ENCODE measurements around the gene CDC37L1.

The CDC37L1 gene

DNA sequence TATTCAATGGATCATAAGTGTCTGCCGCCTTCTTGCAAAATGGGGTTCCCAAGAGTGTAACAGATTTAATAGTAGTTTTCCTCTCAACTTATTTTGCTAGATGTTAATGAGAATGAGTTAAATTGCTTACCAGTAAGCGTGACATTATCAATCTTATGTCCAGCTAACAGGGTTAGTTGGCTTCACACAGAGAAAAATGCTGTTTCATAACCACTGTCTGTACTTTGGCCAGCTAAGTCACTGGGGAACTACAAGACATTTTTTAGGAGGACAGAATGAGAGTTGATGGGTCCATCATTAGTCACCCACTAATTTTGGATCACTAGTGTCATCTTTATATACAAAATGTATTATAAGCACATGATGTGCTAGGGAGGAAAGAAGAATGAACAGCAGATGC is 1.4 kb downstream of the CDC37L1 start:
- no peak for DNase-seq
- no peaks in the 10 kb centered on the region for H3K9me3 Mint-ChIP-seq
- H3K27me3 Mint-ChIP-seq: no peaks in the 10 kb centered on the region
- no peak overlapping the region for H3K27ac Mint-ChIP-seq
- H3K4me1 Mint-ChIP-seq (ENCODE audit: low read depth): peaks cover 20% of the 10 kb centered on the region
- no peak overlapping the region for H3K4me3 Mint-ChIP-seq
- H3K36me3 Mint-ChIP-seq (ENCODE audit: low read depth): peaks cover 20% of the 10 kb centered on the region

DNA sequence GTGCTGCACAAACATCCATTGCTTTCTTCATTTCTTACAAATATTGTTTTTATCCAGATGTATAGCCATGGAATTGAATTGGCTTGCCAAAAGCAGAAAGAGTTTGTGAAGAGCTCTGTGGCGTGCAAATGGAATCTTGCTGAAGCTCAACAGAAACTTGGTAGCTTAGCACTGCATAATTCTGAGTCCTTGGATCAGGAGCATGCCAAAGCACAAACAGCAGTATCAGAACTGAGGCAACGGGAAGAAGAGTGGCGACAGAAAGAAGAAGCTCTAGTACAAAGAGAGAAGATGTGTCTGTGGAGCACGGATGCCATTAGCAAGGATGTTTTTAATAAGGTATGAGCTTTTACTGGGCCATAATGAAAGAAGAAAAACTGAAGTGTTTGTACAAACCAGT is 5.5 kb downstream of the CDC37L1 start:
- no peak for DNase-seq
- no peak overlapping the region for H3K27ac Mint-ChIP-seq
- H3K27me3 Mint-ChIP-seq: no peaks in the 10 kb centered on the region
- no peak overlapping the region for H3K4me3 Mint-ChIP-seq
- H3K4me1 Mint-ChIP-seq (ENCODE audit: low read depth): peaks cover 40% of the 10 kb centered on the region
- no peaks in the 10 kb centered on the region for H3K9me3 Mint-ChIP-seq
- H3K36me3 Mint-ChIP-seq (ENCODE audit: low read depth): peaks cover 38% of the 10 kb centered on the region

DNA sequence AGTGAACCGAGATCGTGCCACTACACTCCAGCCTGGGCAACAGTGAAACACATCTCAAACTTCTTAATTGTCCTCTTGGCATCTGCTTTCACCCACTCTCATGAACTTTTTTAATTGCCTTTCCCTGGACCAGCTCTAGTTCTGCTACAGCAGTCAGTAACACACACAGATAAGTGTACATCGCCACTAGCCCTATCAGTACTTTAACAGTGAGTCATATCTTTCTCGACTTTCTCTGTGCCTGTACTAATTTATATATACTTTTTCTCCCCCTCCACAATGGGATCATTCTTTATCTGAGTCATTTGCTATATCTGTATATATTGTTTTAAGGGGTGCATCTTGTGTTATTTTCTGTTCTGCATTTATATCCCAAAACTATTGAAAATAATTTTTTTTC is 6.7 kb downstream of the CDC37L1 start:
- H3K4me3 Mint-ChIP-seq: no peak overlapping the region
- H3K27ac Mint-ChIP-seq: no peak overlapping the region
- no peaks in the 10 kb centered on the region for H3K9me3 Mint-ChIP-seq
- DNase-seq: no peak
- no peaks in the 10 kb centered on the region for H3K27me3 Mint-ChIP-seq
- peaks cover 51% of the 10 kb centered on the region for H3K36me3 Mint-ChIP-seq (ENCODE audit: low read depth)
- H3K4me1 Mint-ChIP-seq (ENCODE audit: low read depth): peaks cover 53% of the 10 kb centered on the region

DNA sequence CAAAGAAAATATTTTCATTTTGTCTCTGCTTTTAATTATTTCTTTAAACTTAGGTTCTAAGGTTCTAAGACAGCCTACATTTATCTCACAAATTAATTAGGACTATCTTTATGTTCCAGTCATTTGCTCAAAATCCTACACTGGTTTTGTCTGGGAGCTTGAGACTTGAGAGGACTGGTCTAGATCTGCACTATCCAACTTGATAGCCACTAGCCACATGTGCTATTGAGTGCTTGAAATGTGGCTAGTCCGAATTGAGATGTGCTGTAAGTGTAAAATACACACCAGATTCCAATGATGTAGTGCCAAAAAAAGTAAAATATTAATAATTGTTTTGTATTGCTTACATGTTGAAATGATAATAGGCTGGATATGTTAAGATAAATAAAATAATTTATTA is 7.2 kb downstream of the CDC37L1 start:
- Mint-ChIP-seq H3K27me3 (no peaks in the 10 kb centered on the region), H3K4me3 (no peak overlapping the region), H3K9me3 (no peaks in the 10 kb centered on the region), H3K4me1 (ENCODE audit: low read depth) (peaks cover 58% of the 10 kb centered on the region), H3K36me3 (ENCODE audit: low read depth) (peaks cover 55% of the 10 kb centered on the region), H3K27ac (no peak overlapping the region)
- no peak for DNase-seq

DNA sequence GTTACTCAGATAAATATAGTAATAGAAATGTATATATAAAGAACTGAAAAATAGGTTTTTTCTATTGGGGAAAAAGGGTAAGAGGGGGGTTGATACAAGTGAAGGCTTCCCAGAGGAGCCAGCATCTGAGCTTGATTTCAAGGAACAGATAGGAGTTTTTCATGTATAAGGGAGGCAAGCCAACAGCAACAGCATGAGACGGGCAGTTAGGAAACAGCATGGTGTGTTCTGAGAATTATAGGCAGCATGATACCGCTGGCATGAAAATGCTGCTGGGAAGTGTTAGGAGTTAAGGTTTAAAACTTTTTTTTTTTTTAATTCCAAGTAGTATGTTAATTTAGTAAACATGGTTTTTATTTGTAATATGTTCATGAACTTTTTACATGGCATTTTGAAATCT is 9.7 kb downstream of the CDC37L1 start:
- no peak overlapping the region for H3K27ac Mint-ChIP-seq
- no peak for DNase-seq
- peaks cover 60% of the 10 kb centered on the region for H3K4me1 Mint-ChIP-seq (ENCODE audit: low read depth)

DNA sequence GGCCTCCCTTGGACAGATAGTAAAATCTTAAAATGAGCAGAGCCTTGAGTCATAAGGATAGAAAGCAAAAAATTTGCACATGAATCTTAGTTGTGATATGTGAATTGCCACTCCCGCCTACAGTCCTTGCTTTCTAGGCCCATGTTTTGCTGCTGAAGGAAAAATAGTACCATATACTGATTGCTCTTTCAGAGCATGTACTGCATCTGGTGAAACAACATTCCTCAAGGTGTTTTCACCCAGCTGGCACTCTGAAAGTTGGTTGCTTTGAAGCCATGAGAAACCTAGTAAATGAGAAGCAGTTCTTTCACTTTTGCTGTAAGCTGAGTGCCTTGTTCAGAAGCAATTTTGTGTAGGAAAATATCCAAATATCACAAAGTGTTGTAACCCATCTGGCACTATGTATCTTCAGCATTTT is 10.3 kb downstream of the CDC37L1 start:
- H3K27ac Mint-ChIP-seq: peak overlapping the region; percentile 86
- H3K27me3 Mint-ChIP-seq: no peaks in the 10 kb centered on the region
- no peak for DNase-seq
- peaks cover 59% of the 10 kb centered on the region for H3K4me1 Mint-ChIP-seq (ENCODE audit: low read depth)
- no peaks in the 10 kb centered on the region for H3K9me3 Mint-ChIP-seq
- H3K36me3 Mint-ChIP-seq (ENCODE audit: low read depth): peaks cover 63% of the 10 kb centered on the region
- H3K4me3 Mint-ChIP-seq: no peak overlapping the region

More for the DNA sequence above, 9.7 kb downstream of the CDC37L1 start:
- no peak overlapping the region for H3K4me3 Mint-ChIP-seq
- peaks cover 60% of the 10 kb centered on the region for H3K36me3 Mint-ChIP-seq (ENCODE audit: low read depth)
- H3K27me3 Mint-ChIP-seq: no peaks in the 10 kb centered on the region
- H3K9me3 Mint-ChIP-seq: no peaks in the 10 kb centered on the region

DNA sequence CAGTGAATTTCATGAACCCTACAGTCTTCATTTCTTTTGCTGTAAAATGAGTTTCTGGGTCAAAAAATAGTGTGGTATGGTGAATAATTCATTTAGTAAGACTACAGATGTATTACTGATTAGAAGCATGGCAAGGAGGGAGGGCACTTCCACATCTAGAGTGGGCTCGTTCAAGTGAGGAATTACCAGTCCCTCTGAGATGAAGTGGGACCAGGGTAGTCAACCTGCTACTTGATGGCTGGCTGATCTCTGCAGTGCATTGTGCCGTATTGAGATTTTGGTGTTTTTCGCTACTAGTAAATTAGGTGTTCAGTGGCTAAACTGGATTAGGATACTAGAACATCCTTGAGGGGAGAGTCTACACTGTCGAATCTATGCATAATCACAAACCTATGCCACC is 10.8 kb downstream of the CDC37L1 start:
- Mint-ChIP-seq H3K27ac (peak overlapping the region; percentile 86), H3K9me3 (no peaks in the 10 kb centered on the region), H3K36me3 (ENCODE audit: low read depth) (peaks cover 63% of the 10 kb centered on the region), H3K4me3 (no peak overlapping the region), H3K4me1 (ENCODE audit: low read depth) (peaks cover 54% of the 10 kb centered on the region), H3K27me3 (no peaks in the 10 kb centered on the region)
- no peak for DNase-seq

DNA sequence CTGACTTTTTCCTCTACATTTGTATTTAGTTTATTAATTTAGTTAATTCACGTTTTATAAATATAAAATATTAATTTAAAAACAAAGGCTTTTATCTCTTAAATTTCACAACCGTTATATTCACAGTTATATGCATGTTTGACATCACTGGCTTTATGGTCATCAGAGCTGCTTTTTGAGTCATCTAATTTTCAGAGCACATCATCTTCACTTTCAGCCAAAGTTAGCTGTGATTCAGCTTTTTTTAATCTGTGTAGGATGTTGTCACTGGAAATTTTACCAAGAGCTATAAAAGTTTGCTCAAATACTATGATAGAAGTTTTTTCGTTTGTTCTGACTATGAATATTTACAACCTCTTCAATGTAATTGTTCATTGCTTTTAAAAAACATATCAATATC is 12.4 kb downstream of the CDC37L1 start:
- Mint-ChIP-seq H3K36me3 (ENCODE audit: low read depth) (peaks cover 61% of the 10 kb centered on the region), H3K4me1 (ENCODE audit: low read depth) (peaks cover 49% of the 10 kb centered on the region)

DNA sequence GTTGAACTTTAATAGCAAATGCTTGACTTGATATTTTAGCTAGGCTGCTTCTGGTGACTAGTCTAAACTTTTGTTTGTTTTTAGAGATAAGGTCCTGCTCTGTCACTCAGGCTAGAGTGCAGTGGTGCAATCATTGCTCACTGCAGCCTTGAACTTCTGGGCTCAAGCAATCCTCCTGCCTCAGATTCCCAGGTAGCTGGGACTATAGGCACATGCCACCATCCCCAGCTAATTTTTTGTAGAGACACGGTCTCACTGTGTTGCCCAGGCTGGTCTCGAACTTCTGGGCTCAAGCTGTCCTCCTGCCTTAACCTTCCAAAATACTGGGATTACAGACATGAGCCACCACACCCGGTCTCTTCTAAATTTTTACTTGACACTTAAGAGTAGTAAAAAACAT is 20.7 kb downstream of the CDC37L1 start:
- H3K4me1 Mint-ChIP-seq (ENCODE audit: low read depth): peaks cover 32% of the 10 kb centered on the region
- H3K27ac Mint-ChIP-seq: no peak overlapping the region
- H3K4me3 Mint-ChIP-seq: no peak overlapping the region
- no peaks in the 10 kb centered on the region for H3K9me3 Mint-ChIP-seq
- no peak for DNase-seq
- H3K36me3 Mint-ChIP-seq (ENCODE audit: low read depth): peaks cover 82% of the 10 kb centered on the region
- no peaks in the 10 kb centered on the region for H3K27me3 Mint-ChIP-seq

More for the DNA sequence above, 12.4 kb downstream of the CDC37L1 start:
- H3K9me3 Mint-ChIP-seq: no peaks in the 10 kb centered on the region
- DNase-seq: no peak
- H3K27ac Mint-ChIP-seq: no peak overlapping the region
- H3K27me3 Mint-ChIP-seq: no peaks in the 10 kb centered on the region
- no peak overlapping the region for H3K4me3 Mint-ChIP-seq

DNA sequence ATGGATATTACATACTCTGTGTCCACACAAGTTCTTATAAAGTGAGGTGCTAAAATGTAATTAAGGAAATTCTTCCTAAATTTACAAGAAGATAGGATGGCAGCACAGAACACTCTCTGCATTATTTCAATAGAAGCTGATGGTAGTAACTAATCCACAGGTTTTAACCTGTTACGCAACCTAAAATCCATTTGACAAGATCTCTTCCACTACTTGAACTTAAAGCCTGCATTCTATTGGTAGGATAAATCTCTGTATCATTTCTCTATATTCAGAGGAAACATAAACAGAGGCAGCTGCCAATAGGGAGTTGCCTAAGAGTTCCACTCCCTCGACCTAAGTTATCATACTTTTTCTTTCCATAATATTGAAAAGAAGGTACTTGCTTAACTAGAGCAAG is 21.6 kb downstream of the CDC37L1 start:
- peaks cover 83% of the 10 kb centered on the region for H3K36me3 Mint-ChIP-seq (ENCODE audit: low read depth)
- DNase-seq: no peak
- no peak overlapping the region for H3K4me3 Mint-ChIP-seq
- peaks cover 31% of the 10 kb centered on the region for H3K4me1 Mint-ChIP-seq (ENCODE audit: low read depth)
- H3K27ac Mint-ChIP-seq: no peak overlapping the region
- H3K9me3 Mint-ChIP-seq: no peaks in the 10 kb centered on the region
- H3K27me3 Mint-ChIP-seq: no peaks in the 10 kb centered on the region

DNA sequence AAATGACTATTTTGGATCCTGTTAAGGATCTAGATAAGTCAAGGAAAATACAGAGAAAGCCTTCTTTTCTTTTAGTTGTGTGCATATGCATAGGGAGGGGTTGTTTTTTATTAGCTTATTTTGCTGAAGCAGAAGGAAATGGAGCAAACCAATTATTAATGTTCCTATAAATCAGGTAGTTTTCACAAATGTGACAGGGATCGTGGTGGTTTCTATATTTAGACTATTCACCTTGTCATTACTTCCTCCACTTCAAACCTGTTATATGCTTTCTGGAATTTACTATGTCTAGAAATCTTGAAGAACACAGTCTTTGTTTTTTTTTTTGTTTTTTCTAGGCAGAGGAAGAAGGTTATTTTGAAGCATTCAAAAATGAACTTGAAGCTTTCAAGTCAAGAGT is 22.2 kb downstream of the CDC37L1 start:
- no peak overlapping the region for H3K4me3 Mint-ChIP-seq
- peaks cover 83% of the 10 kb centered on the region for H3K36me3 Mint-ChIP-seq (ENCODE audit: low read depth)
- no peaks in the 10 kb centered on the region for H3K27me3 Mint-ChIP-seq
- peaks cover 25% of the 10 kb centered on the region for H3K4me1 Mint-ChIP-seq (ENCODE audit: low read depth)
- no peaks in the 10 kb centered on the region for H3K9me3 Mint-ChIP-seq
- no peak for DNase-seq
- H3K27ac Mint-ChIP-seq: no peak overlapping the region

DNA sequence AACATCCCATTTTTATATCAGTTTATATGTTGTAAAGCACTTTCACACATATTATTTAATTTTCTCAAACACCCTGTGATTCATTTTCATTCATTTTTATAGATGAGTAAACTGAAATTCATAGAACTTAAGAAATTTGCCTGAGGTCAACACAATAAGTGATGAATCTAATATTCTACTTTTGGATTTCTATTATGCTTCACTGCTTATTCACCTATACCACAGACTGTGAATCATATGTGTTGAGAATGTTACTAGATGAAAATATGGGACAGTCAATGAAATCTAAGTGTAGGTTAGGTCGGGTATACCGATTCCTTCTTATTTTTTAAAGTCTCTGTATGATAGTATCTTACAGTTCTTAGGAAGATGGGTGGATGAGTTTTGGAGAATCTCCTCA is 24.8 kb downstream of the CDC37L1 start:
- no peaks in the 10 kb centered on the region for H3K27me3 Mint-ChIP-seq
- peaks cover 31% of the 10 kb centered on the region for H3K4me1 Mint-ChIP-seq (ENCODE audit: low read depth)
- peaks cover 85% of the 10 kb centered on the region for H3K36me3 Mint-ChIP-seq (ENCODE audit: low read depth)
- no peak overlapping the region for H3K4me3 Mint-ChIP-seq
- no peak for DNase-seq
- H3K27ac Mint-ChIP-seq: peak overlapping the region; percentile 2
- no peaks in the 10 kb centered on the region for H3K9me3 Mint-ChIP-seq

DNA sequence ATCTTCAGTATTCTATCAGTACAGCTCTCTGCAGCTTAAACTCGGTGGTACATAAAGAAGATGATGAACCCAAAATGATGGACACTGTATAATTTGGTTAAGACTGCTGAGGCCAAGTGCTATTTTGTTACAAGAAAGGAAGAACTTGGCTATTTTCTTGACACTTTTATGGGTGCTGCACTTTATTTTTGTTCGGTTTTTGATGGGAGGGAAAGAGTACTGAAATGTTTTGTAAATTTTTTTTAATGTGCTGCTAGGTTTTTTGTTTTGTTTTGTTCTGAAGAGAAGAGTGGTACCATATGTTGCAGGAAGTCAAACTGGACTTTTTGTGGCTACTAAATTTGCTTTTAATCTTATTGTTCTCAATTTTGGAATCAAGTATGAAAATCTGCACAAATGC is 26.7 kb downstream of the CDC37L1 start:
- Mint-ChIP-seq H3K36me3 (ENCODE audit: low read depth) (peaks cover 85% of the 10 kb centered on the region), H3K4me1 (ENCODE audit: low read depth) (peaks cover 30% of the 10 kb centered on the region), H3K4me3 (no peak overlapping the region), H3K27ac (peak overlapping the region; percentile 45), H3K27me3 (no peaks in the 10 kb centered on the region), H3K9me3 (no peaks in the 10 kb centered on the region)
- DNase-seq: no peak

DNA sequence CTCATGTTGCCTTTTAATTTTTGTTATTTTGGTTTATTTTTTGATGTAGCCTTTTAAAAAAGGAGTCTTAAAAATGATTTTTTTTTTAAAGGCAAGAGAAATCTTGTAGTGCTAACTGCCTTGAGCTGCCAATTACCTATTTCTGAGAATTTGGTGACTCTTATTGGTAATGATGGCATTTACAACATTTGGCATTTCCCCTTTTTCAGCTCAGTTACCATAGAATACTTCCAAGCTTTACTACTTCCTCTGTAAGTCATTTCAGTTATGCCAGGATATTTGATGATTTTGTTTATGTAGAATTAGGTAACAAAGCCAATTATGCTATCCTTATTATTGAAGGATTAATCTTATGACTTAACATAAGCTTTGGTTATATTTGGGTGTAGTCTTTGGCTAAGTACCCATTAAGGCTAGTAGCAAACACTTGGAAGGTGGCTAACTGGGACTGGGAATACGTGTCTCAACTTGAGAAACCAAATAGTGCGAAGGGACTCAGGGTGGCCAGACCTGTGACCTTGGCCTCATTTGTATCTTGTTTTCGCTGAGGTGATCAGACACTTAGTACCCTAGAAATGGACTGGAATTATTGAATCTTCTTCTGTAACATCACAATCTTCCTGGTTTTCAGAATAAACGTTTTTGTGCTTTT is 27.7 kb downstream of the CDC37L1 start:
- Mint-ChIP-seq H3K36me3 (ENCODE audit: low read depth) (peaks cover 85% of the 10 kb centered on the region), H3K27ac (peak overlapping the region; percentile 61)

DNA sequence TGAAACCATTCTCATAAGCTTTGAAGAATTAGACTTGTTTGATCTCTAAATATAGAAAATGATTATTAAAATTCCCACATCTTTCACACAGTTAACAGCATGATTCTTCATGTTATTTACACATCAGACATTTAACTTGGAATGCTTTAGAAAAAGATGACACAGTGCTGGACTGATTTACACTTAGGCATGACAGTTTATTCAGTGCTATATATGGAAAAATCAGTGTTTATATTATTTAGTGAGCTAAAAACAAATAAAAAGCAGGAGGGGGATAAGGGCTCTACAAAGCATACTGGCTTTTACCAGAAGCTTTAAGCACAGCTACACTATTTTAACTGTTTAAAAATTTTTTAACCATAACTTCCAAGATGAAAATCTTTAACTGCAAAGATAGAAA is 30.0 kb downstream of the CDC37L1 start:
- H3K36me3 Mint-ChIP-seq (ENCODE audit: low read depth): peaks cover 86% of the 10 kb centered on the region
- no peaks in the 10 kb centered on the region for H3K27me3 Mint-ChIP-seq
- no peak overlapping the region for H3K4me3 Mint-ChIP-seq
- peaks cover 6% of the 10 kb centered on the region for H3K9me3 Mint-ChIP-seq
- no peak overlapping the region for H3K27ac Mint-ChIP-seq
- no peak for DNase-seq
- peaks cover 17% of the 10 kb centered on the region for H3K4me1 Mint-ChIP-seq (ENCODE audit: low read depth)

More for the DNA sequence above, 27.7 kb downstream of the CDC37L1 start:
- Mint-ChIP-seq H3K27me3 (no peaks in the 10 kb centered on the region), H3K4me3 (no peak overlapping the region), H3K9me3 (no peaks in the 10 kb centered on the region), H3K4me1 (ENCODE audit: low read depth) (peaks cover 24% of the 10 kb centered on the region)
- no peak for DNase-seq

DNA sequence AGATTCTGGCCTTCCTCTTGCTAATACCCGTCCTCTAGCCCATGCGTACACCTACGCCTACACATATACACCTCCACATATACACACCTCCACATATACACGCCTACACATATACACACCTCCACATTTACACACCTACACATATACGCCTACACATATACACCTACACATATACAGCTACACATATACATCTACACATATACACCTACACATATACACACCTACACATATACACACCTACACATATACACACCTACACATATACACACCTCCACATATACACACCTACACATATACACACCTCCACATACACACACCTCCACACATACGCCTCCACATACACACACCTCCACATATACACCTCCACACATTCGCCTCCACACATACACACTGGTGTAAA is 34.5 kb downstream of the CDC37L1 start:
- peak overlapping the region; percentile 79 for H3K27ac Mint-ChIP-seq
- peaks cover 89% of the 10 kb centered on the region for H3K36me3 Mint-ChIP-seq (ENCODE audit: low read depth)
- H3K4me3 Mint-ChIP-seq: no peak overlapping the region

More for the DNA sequence above, 34.5 kb downstream of the CDC37L1 start:
- H3K4me1 Mint-ChIP-seq (ENCODE audit: low read depth): peaks cover 6% of the 10 kb centered on the region
- H3K9me3 Mint-ChIP-seq: peaks cover 6% of the 10 kb centered on the region
- no peak for DNase-seq
- no peaks in the 10 kb centered on the region for H3K27me3 Mint-ChIP-seq

Data from activated T-cell treated with anti-CD3 and anti-CD28 coated beads, Interleukin-2, amount 50 U/mL, for 24 hours (primary cell).